Memory B cell (primary cell): ENCODE results near the gene MAB21L3.

Source experiments
- ATAC-seq: fragments of 150-1000 bp; cut with Tn5 transposase; 2 replicates; pipeline ENCODE4 v1.10.0; 2021; ENCODE audit warnings: low read depth, mild to moderate bottlenecking, moderate library complexity
- DNase-seq, 2 donors: peaks; one replicate each; pipeline ENCODE4 v3.0.0; 2022; ENCODE audit warnings: low spot score in 2 of 2
- H3K27ac Mint-ChIP-seq: one replicate; pipeline ENCODE4 v1.8.0; 2022; ENCODE audit warnings: mild to moderate bottlenecking, moderate library complexity, mixed read lengths
- H3K27me3 Mint-ChIP-seq: one replicate; pipeline ENCODE4 v1.8.0; 2022; ENCODE audit warnings: mixed read lengths
- H3K36me3 Mint-ChIP-seq: one replicate; pipeline ENCODE4 v1.8.0; 2022; ENCODE audit warnings: mild to moderate bottlenecking, mixed read lengths
- H3K4me1 Mint-ChIP-seq: one replicate; pipeline ENCODE4 v1.8.0; 2022; ENCODE audit warnings: mixed read lengths
- H3K4me3 Mint-ChIP-seq: one replicate; pipeline ENCODE4 v1.8.0; 2022; ENCODE audit warnings: mild to moderate bottlenecking, moderate library complexity, mixed read lengths
- H3K9me3 Mint-ChIP-seq: one replicate; pipeline ENCODE4 v1.8.0; 2022; ENCODE audit warnings: mixed read lengths

The MAB21L3 gene

GRCh38 chr1:116095027-116095426, 16.2 kb upstream of the MAB21L3 start:
- H3K4me3 Mint-ChIP-seq: no peak overlapping the region
- H3K4me1 Mint-ChIP-seq: no peaks in the 10 kb centered on the region
- H3K9me3 Mint-ChIP-seq: peaks cover 11% of the 10 kb centered on the region
- no peak for DNase-seq
- no peak for ATAC-seq
- H3K27me3 Mint-ChIP-seq: peaks cover 5% of the 10 kb centered on the region
- H3K27ac Mint-ChIP-seq: no peak overlapping the region
- H3K36me3 Mint-ChIP-seq: peaks cover 15% of the 10 kb centered on the region

GRCh38 chr1:116096013-116096618, 15.1 kb upstream of the MAB21L3 start:
- H3K27ac Mint-ChIP-seq: no peak overlapping the region
- H3K36me3 Mint-ChIP-seq: peaks cover 10% of the 10 kb centered on the region
- DNase-seq (no peak), ATAC-seq (no peak)
- H3K27me3 Mint-ChIP-seq: peaks cover 5% of the 10 kb centered on the region
- H3K4me1 Mint-ChIP-seq: no peaks in the 10 kb centered on the region
- H3K9me3 Mint-ChIP-seq: peaks cover 6% of the 10 kb centered on the region
- no peak overlapping the region for H3K4me3 Mint-ChIP-seq

- DNase-seq (no peak), ATAC-seq (no peak)
- Mint-ChIP-seq H3K4me1 (no peaks in the 10 kb centered on the region), H3K27me3 (peaks cover 5% of the 10 kb centered on the region), H3K9me3 (peaks cover 6% of the 10 kb centered on the region), H3K36me3 (peaks cover 10% of the 10 kb centered on the region), H3K27ac (no peak overlapping the region), H3K4me3 (no peak overlapping the region)
Measured at GRCh38 chr1:116097626-116098025, 13.6 kb upstream of the MAB21L3 start.

GRCh38 chr1:116099379-116099778, 11.8 kb upstream of the MAB21L3 start:
- DNase-seq (no peak), ATAC-seq (no peak)
- Mint-ChIP-seq H3K27ac (no peak overlapping the region), H3K4me1 (no peaks in the 10 kb centered on the region), H3K4me3 (no peak overlapping the region), H3K9me3 (peaks cover 5% of the 10 kb centered on the region), H3K27me3 (peaks cover 4% of the 10 kb centered on the region), H3K36me3 (peaks cover 7% of the 10 kb centered on the region)

- H3K36me3 Mint-ChIP-seq: peaks cover 6% of the 10 kb centered on the region
- DNase-seq: no peak
- no peak for ATAC-seq
Measured at GRCh38 chr1:116099919-116100318, 11.3 kb upstream of the MAB21L3 start.

GRCh38 chr1:116104667-116105066, 6.5 kb upstream of the MAB21L3 start:
- no peak for ATAC-seq

More at GRCh38 chr1:116099919-116100318, 11.3 kb upstream of the MAB21L3 start:
- no peaks in the 10 kb centered on the region for H3K4me1 Mint-ChIP-seq
- peaks cover 4% of the 10 kb centered on the region for H3K27me3 Mint-ChIP-seq
- no peak overlapping the region for H3K4me3 Mint-ChIP-seq
- H3K9me3 Mint-ChIP-seq: peaks cover 4% of the 10 kb centered on the region
- no peak overlapping the region for H3K27ac Mint-ChIP-seq

DNA sequence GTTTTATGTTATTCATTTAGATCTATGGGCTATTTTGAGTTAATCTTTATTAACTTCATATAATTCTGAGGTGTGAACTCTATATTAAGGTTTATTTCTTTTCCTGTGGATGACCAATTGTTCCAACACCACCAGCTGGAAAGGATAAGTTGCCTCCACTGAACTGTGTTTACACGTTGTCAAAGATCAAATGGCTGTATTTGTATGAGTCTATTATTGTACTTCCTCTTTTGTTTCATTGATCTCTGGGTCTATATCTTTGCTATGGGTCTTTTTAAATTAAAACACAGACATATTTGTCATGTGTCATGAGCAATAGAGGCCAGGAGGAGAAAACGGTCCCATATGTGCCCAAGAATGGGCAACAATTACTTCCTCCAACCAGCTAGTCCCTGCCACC, 5.2 kb upstream of the MAB21L3 start:
- no peak overlapping the region for H3K4me3 Mint-ChIP-seq
- ATAC-seq: no peak
- no peak overlapping the region for H3K27ac Mint-ChIP-seq
- H3K4me1 Mint-ChIP-seq: peaks cover 3% of the 10 kb centered on the region
- H3K9me3 Mint-ChIP-seq: no peaks in the 10 kb centered on the region
- no peaks in the 10 kb centered on the region for H3K36me3 Mint-ChIP-seq
- DNase-seq: no peak
- peaks cover 4% of the 10 kb centered on the region for H3K27me3 Mint-ChIP-seq

More at GRCh38 chr1:116104667-116105066, 6.5 kb upstream of the MAB21L3 start:
- H3K9me3 Mint-ChIP-seq: no peaks in the 10 kb centered on the region
- no peak overlapping the region for H3K4me3 Mint-ChIP-seq
- no peaks in the 10 kb centered on the region for H3K36me3 Mint-ChIP-seq
- peaks cover 4% of the 10 kb centered on the region for H3K27me3 Mint-ChIP-seq
- no peak for DNase-seq
- no peaks in the 10 kb centered on the region for H3K4me1 Mint-ChIP-seq
- H3K27ac Mint-ChIP-seq: no peak overlapping the region

DNA sequence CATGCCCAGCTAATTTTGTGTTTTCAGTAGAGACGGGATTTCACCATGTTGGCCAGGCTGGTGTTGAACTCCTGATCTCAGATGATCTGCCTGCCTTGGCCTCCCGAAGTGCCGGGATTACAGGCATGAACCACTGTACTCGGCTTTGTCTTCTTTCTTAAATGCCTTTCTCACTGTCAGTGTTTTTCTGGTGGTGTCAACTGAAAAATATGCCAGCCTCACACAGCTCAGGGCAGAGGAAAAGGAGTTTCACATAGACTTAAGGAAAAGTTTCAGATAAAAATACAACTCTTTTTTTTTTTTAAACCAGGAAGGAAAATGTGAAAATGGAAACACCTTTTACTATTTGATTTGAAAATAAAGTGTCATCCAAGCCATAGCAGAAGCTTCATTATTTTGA, 4.6 kb upstream of the MAB21L3 start:
- no peaks in the 10 kb centered on the region for H3K9me3 Mint-ChIP-seq
- H3K27ac Mint-ChIP-seq: no peak overlapping the region
- H3K4me1 Mint-ChIP-seq: peaks cover 5% of the 10 kb centered on the region
- ATAC-seq (no peak), DNase-seq (no peak)
- no peaks in the 10 kb centered on the region for H3K36me3 Mint-ChIP-seq
- peaks cover 6% of the 10 kb centered on the region for H3K27me3 Mint-ChIP-seq
- H3K4me3 Mint-ChIP-seq: no peak overlapping the region

DNA sequence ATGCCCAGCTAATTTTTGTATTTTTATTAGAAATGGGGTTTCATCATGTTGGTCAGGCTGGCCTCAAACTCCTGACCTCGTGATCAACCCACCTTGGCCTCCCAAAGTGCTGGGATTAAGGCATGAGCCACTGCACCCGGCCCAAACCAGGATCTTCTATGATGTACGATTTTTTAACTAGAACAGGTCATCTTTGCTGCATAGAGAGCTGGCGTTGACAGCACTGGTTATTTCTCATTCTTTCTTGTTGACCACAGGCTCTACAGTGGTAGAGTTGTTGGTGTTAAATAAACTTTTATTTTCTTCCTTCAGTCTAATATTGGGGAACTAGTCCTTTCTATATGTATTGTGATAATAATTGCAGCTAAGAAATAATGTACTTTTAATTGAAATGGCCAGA, 3.8 kb upstream of the MAB21L3 start:
- Mint-ChIP-seq H3K9me3 (no peaks in the 10 kb centered on the region), H3K36me3 (no peaks in the 10 kb centered on the region), H3K4me3 (no peak overlapping the region), H3K4me1 (peaks cover 5% of the 10 kb centered on the region), H3K27ac (no peak overlapping the region), H3K27me3 (peaks cover 9% of the 10 kb centered on the region)
- ATAC-seq: no peak
- DNase-seq: no peak

DNA sequence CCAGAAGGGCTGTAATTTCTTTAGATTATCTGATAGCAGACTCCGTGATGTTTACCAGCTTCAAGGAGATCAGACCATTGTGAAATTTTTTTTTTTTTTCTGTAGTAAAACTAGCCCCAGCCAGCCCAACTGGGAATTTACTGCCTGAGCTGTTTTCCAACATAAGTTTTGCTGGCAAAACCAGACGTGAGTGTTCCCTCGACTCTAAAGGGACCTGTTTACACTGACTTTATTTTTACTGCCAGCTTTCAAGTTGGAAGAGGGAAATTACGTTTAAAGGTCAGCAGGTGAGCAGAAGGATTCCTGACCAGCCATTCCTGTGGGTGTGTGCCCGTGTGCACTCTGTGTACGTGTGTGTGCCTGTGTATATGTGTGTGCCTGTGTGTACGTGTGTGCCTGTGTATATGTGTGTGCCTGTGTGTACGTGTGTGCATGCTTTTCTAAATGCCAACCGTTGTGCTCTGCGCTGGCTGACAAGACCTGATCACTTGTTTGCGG, 374 bp downstream of the MAB21L3 start:
- peaks cover 13% of the 10 kb centered on the region for H3K27me3 Mint-ChIP-seq
- no peaks in the 10 kb centered on the region for H3K9me3 Mint-ChIP-seq
- ATAC-seq: no peak
- no peak overlapping the region for H3K27ac Mint-ChIP-seq
- H3K4me1 Mint-ChIP-seq: peaks cover 5% of the 10 kb centered on the region
- H3K36me3 Mint-ChIP-seq: no peaks in the 10 kb centered on the region
- DNase-seq: no peak
- no peak overlapping the region for H3K4me3 Mint-ChIP-seq

DNA sequence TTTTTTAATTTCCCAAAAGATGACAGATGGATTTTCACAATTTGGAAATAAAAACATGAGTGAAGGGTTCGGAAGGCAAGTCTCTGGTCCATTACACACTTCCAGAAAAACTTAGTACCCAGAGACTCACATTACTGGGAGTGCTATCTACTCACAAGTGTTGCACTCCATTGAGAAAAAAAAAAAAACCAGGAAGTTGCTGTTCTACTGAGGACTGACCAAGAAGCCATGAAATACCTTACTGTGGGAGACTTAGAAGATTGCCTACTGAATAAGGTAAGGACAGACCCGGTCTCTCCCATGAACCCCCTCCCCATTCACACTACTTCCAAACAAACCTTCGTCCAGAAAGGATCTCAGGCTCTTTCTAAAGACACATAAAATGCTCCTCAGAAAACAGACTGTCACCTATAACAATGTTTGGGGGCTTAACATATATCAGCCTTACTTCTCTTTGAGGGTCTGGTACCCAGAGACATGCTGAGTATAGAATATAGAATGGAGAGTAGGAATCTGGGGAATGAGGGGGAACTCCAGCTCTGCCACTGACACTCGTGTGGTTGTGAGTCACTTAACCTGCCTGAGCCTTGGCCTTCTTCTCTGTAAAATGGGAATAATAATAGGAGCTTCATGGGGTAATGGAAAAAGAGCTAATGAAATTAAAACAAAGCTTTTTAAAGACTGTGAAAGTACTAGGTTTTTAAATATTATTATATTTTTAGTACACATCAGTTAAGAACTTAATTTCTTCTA, 1.4 kb downstream of the MAB21L3 start:
- Mint-ChIP-seq H3K36me3 (no peaks in the 10 kb centered on the region), H3K27me3 (peaks cover 13% of the 10 kb centered on the region), H3K4me1 (peaks cover 5% of the 10 kb centered on the region), H3K4me3 (no peak overlapping the region), H3K9me3 (no peaks in the 10 kb centered on the region), H3K27ac (no peak overlapping the region)
- DNase-seq: no peak
- no peak for ATAC-seq

- Mint-ChIP-seq H3K9me3 (no peaks in the 10 kb centered on the region), H3K27ac (no peak overlapping the region), H3K4me3 (no peak overlapping the region), H3K36me3 (no peaks in the 10 kb centered on the region), H3K4me1 (peaks cover 5% of the 10 kb centered on the region), H3K27me3 (peaks cover 14% of the 10 kb centered on the region)
- no peak for ATAC-seq
- DNase-seq: no peak
Measured at GRCh38 chr1:116113615-116114014, 2.4 kb downstream of the MAB21L3 start.

GRCh38 chr1:116115476-116116439, 4.6 kb downstream of the MAB21L3 start:
- peaks cover 5% of the 10 kb centered on the region for H3K4me1 Mint-ChIP-seq
- peaks cover 20% of the 10 kb centered on the region for H3K27me3 Mint-ChIP-seq
- ATAC-seq (no peak), DNase-seq (no peak)
- H3K36me3 Mint-ChIP-seq: no peaks in the 10 kb centered on the region
- H3K4me3 Mint-ChIP-seq: no peak overlapping the region
- H3K27ac Mint-ChIP-seq: no peak overlapping the region
- no peaks in the 10 kb centered on the region for H3K9me3 Mint-ChIP-seq

DNA sequence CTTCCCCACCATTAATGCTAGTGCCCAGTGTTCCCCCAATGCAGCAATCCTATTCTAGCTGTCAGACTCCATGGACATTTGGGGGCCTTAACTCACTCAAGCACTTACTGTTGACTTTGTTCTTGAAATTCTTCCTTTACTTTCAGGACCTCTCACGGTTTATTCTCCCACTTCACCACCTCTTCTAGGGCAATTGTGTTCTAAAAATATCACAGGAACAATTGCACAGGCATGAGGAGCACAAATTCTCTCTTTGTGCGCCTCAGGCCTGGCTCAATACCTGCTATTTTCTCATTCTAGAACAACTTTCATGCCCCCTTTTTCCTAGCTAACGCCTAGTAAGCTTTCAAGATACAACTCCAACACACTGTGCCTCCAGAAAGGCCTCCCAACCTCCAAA, 7.3 kb downstream of the MAB21L3 start:
- Mint-ChIP-seq H3K27me3 (peaks cover 17% of the 10 kb centered on the region), H3K9me3 (no peaks in the 10 kb centered on the region)
- DNase-seq: no peak

More for the DNA sequence above, 7.3 kb downstream of the MAB21L3 start:
- no peak overlapping the region for H3K4me3 Mint-ChIP-seq
- no peaks in the 10 kb centered on the region for H3K4me1 Mint-ChIP-seq
- no peak for ATAC-seq
- no peaks in the 10 kb centered on the region for H3K36me3 Mint-ChIP-seq
- H3K27ac Mint-ChIP-seq: no peak overlapping the region
